OCI-LY1 (cell line): ENCODE measurements around the gene PAM.

Source experiments
- CTCF ChIP-seq: fragments of 200-600 bp; sonication (generic), shearing (Covaris generic); IDR thresholded peaks from 2 replicates; pipeline ENCODE4 v1.5.1; 2017; ENCODE audit warnings: mild to moderate bottlenecking, antibody characterized with exemption, low read length, moderate library complexity, mixed read lengths
- EZH2 ChIP-seq: fragments of 200-600 bp; sonication (generic), shearing (Covaris generic); IDR thresholded peaks from 2 replicates; pipeline ENCODE4 v1.8.0; 2017; ENCODE audit warnings: borderline replicate concordance, mixed run types, mild to moderate bottlenecking, antibody characterized with exemption, low read length, moderate library complexity, mixed read lengths

- TF ChIP-seq CTCF (no peak), EZH2 (no peak)
Observed at GRCh38 chr5:102920762-102921161, 165.7 kb downstream of the PAM start.
